HepG2 (cell line): Measurements from ENCODE around the gene MYO18A. TPM values are rescaled to one million over a fixed set of nuclear protein-coding genes. Genes with fewer than 3 reads are reported as not detected.

Source experiments
- CCAR2 ChIP-seq: fragments of 200-400 bp; formaldehyde crosslinking; optimal IDR thresholded peaks from 2 replicates; pipeline ENCODE3; 2018; ENCODE audit warnings: low read depth, mild to moderate bottlenecking, low read length, moderate library complexity
- HNRNPK ChIP-seq: fragments of 200-400 bp; formaldehyde crosslinking; IDR thresholded peaks from 2 replicates; pipeline ENCODE4 v1.6.1; 2018; ENCODE audit warnings: low read length, low read depth, moderate library complexity, mild to moderate bottlenecking; ENCODE audit not compliant: poor library complexity, severe bottlenecking
- JUNB ChIP-seq: sonication (generic); formaldehyde crosslinking; IDR thresholded peaks from 2 replicates; pipeline ENCODE4 v1.8.0; 2022; ENCODE audit warnings: missing genetic modification reagents, mild to moderate bottlenecking, borderline replicate concordance
- MLXIP ChIP-seq: sonication (generic); formaldehyde crosslinking; IDR thresholded peaks from 2 replicates; pipeline ENCODE4 v1.9.0; 2021; ENCODE audit warnings: missing genetic modification reagents, borderline replicate concordance
- RBFOX2 ChIP-seq: fragments of 200-400 bp; formaldehyde crosslinking; IDR thresholded peaks from 2 replicates; pipeline ENCODE4 v1.6.1; 2017; ENCODE audit warnings: low read depth, mild to moderate bottlenecking, low read length
- TGIF2 ChIP-seq: IDR thresholded peaks from 2 replicates; pipeline ENCODE4 v1.6.1; 2016; ENCODE audit warnings: control low read depth, missing compliant biosample characterization
- ZBTB25 ChIP-seq: IDR thresholded peaks from 2 replicates; pipeline ENCODE4 v1.6.1; 2018; ENCODE audit warnings: missing genetic modification reagents
- ZNF253 ChIP-seq: sonication (generic); formaldehyde crosslinking; IDR thresholded peaks from 2 replicates; pipeline ENCODE4 v1.8.0; 2022; ENCODE audit warnings: mild to moderate bottlenecking, missing genetic modification reagents, borderline replicate concordance
- ZNF326 ChIP-seq: sonication (generic); formaldehyde crosslinking; IDR thresholded peaks from 2 replicates; pipeline ENCODE4 v1.4.0; 2020; ENCODE audit warnings: missing genetic modification reagents, borderline replicate concordance
- ZNF407 ChIP-seq: sonication (generic); formaldehyde crosslinking; IDR thresholded peaks from one replicate; pipeline ENCODE4 v1.5.1; 2020; ENCODE audit warnings: mild to moderate bottlenecking, missing genetic modification reagents; ENCODE audit errors: not compliant biosample characterization
- ZNF616 ChIP-seq: sonication (generic); formaldehyde crosslinking; IDR thresholded peaks from 2 replicates; pipeline ENCODE4 v1.5.0; 2020; ENCODE audit warnings: low read depth, mild to moderate bottlenecking, missing genetic modification reagents
- polyA plus RNA-seq, 8 experiments: library from polyadenylated mRNA; depleted of rRNA in 3 of 8; stranded (reverse) in 7 of 8; unstranded in 1 of 8; fragments of >200 nt; fragmentation: Illumina TruSeq in 4 of 8; extraction: Trizol in 4 of 8; gene quantifications; 2 replicates each; pipeline versions ENCODE4 v1.2.1 to v1.2.3, GENCODE V29; 2011 to 2016; ENCODE audit warnings: low read depth in 4 of 8, missing spikeins in 1 of 8, mixed read lengths in 1 of 8; ENCODE audit not compliant: insufficient read depth in 1 of 8
- total RNA-seq, 5 experiments: library from RNA; depleted of rRNA; stranded (reverse); fragments of >200 nt; fragmentation: Illumina TruSeq; extraction: Trizol; gene quantifications; 2 replicates each; pipeline ENCODE4 v1.2.3, GENCODE V29; 2016; ENCODE audit warnings: low read depth in 1 of 5
- TF ChIP-seq, protein P1 (sequence below): sonication (generic); formaldehyde crosslinking; IDR thresholded peaks from 2 replicates; pipeline ENCODE4 v1.4.0; 2020; ENCODE audit warnings: mild to moderate bottlenecking, missing genetic modification reagents
- TF ChIP-seq, protein P2 (sequence below): IDR thresholded peaks from 2 replicates; pipeline ENCODE4 v1.6.1; 2016; ENCODE audit warnings: missing genetic modification reagents, missing compliant biosample characterization

Gene MYO18A
- total and polyA plus RNA-seq, 2 of the 13 experiments (the other 11 are each of a cell fraction or from before 2014, with no cell fraction given): 16.8 to 24.8 TPM

- no peak for TF ChIP-seq ZNF407 (CRISPR knock-in tag)
- TF ChIP-seq CCAR2: no peak
- TF ChIP-seq HNRNPK: no peak
- TF ChIP-seq, protein P1, sequence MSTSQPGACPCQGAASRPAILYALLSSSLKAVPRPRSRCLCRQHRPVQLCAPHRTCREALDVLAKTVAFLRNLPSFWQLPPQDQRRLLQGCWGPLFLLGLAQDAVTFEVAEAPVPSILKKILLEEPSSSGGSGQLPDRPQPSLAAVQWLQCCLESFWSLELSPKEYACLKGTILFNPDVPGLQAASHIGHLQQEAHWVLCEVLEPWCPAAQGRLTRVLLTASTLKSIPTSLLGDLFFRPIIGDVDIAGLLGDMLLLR (CRISPR knock-in tag): no peak
- 0 out of 2 replicates have a peak, but pooled peaks have one; percentile 45 for TF ChIP-seq ZBTB25 (CRISPR knock-in tag)
- TF ChIP-seq MLXIP: 0 out of 2 replicates have a peak, but pooled peaks have one; percentile 13
- no peak for TF ChIP-seq TGIF2 (CRISPR knock-in tag)
- no peak for TF ChIP-seq JUNB (CRISPR knock-in tag)
- TF ChIP-seq ZNF616 (CRISPR knock-in tag): peak; percentile 45; the same call in 1 of the 2 replicates
- TF ChIP-seq ZNF326: no peak
- TF ChIP-seq RBFOX2: peak; percentile 68
- no peak for TF ChIP-seq ZNF253 (CRISPR knock-in tag)
- TF ChIP-seq, protein P2, sequence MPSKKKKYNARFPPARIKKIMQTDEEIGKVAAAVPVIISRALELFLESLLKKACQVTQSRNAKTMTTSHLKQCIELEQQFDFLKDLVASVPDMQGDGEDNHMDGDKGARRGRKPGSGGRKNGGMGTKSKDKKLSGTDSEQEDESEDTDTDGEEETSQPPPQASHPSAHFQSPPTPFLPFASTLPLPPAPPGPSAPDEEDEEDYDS: peak; percentile 94
Observed at GRCh38 chr17:29179232-29180033, 765 bp downstream of the MYO18A start (continued).
